Central memory CD8-positive, alpha-beta T cell (primary cell): ENCODE measurements around the gene DIAPH3.

Source experiments
- ATAC-seq: fragments of 150-1000 bp; cut with Tn5 transposase; replicated peaks from 2 replicates; pipeline ENCODE4 v1.10.0; 2022; ENCODE audit warnings: mild to moderate bottlenecking, moderate FRiP score, moderate number of reproducible peaks; ENCODE audit not compliant: poor library complexity, severe bottlenecking; ENCODE audit errors: extremely low read depth
- DNase-seq, 2 donors: peaks; one replicate each; pipeline ENCODE4 v3.0.0; 2021; ENCODE audit warnings: low spot score in 2 of 2
- H3K27ac Mint-ChIP-seq: one replicate; pipeline ENCODE4 v1.8.0; 2022; ENCODE audit warnings: low read depth, mild to moderate bottlenecking, moderate library complexity, mixed read lengths
- H3K27me3 Mint-ChIP-seq: one replicate; pipeline ENCODE4 v1.8.0; 2022; ENCODE audit warnings: mixed read lengths
- H3K36me3 Mint-ChIP-seq: one replicate; pipeline ENCODE4 v1.8.0; 2022; ENCODE audit warnings: mild to moderate bottlenecking, moderate library complexity, mixed read lengths; ENCODE audit not compliant: insufficient read depth
- H3K4me1 Mint-ChIP-seq: one replicate; pipeline ENCODE4 v1.8.0; 2022; ENCODE audit warnings: mixed read lengths
- H3K4me3 Mint-ChIP-seq: one replicate; pipeline ENCODE4 v1.8.0; 2022; ENCODE audit warnings: mild to moderate bottlenecking, moderate library complexity, mixed read lengths
- H3K9me3 Mint-ChIP-seq: one replicate; pipeline ENCODE4 v1.8.0; 2022; ENCODE audit warnings: mixed read lengths

The DIAPH3 gene

GRCh38 chr13:59686798-59687394 lies 476.8 kb downstream of the DIAPH3 start:
- DNase-seq (no peak), ATAC-seq (no peak)
- H3K27ac Mint-ChIP-seq: no peak overlapping the region
- no peaks in the 10 kb centered on the region for H3K36me3 Mint-ChIP-seq
- no peaks in the 10 kb centered on the region for H3K27me3 Mint-ChIP-seq
- H3K4me1 Mint-ChIP-seq: no peaks in the 10 kb centered on the region
- H3K9me3 Mint-ChIP-seq: no peaks in the 10 kb centered on the region
- no peak overlapping the region for H3K4me3 Mint-ChIP-seq

- Mint-ChIP-seq H3K27ac (no peak overlapping the region), H3K4me1 (no peaks in the 10 kb centered on the region), H3K9me3 (no peaks in the 10 kb centered on the region), H3K27me3 (no peaks in the 10 kb centered on the region), H3K4me3 (no peak overlapping the region), H3K36me3 (no peaks in the 10 kb centered on the region)
- no peak for ATAC-seq
- no peak for DNase-seq
These were observed 479.6 kb downstream of the DIAPH3 start for GRCh38 chr13:59684105-59684504.

- no peak for ATAC-seq
- no peaks in the 10 kb centered on the region for H3K36me3 Mint-ChIP-seq
- no peaks in the 10 kb centered on the region for H3K4me1 Mint-ChIP-seq
- H3K27ac Mint-ChIP-seq: no peak overlapping the region
- H3K9me3 Mint-ChIP-seq: no peaks in the 10 kb centered on the region
- no peak for DNase-seq
- no peaks in the 10 kb centered on the region for H3K27me3 Mint-ChIP-seq
- no peak overlapping the region for H3K4me3 Mint-ChIP-seq
These were observed 482.0 kb downstream of the DIAPH3 start for GRCh38 chr13:59681636-59682311.

- Mint-ChIP-seq H3K36me3 (no peaks in the 10 kb centered on the region), H3K27ac (no peak overlapping the region), H3K27me3 (no peaks in the 10 kb centered on the region), H3K4me1 (no peaks in the 10 kb centered on the region), H3K9me3 (no peaks in the 10 kb centered on the region), H3K4me3 (no peak overlapping the region)
- no peak for DNase-seq
- no peak for ATAC-seq
These were observed 483.2 kb downstream of the DIAPH3 start for GRCh38 chr13:59680429-59681024.

DNA sequence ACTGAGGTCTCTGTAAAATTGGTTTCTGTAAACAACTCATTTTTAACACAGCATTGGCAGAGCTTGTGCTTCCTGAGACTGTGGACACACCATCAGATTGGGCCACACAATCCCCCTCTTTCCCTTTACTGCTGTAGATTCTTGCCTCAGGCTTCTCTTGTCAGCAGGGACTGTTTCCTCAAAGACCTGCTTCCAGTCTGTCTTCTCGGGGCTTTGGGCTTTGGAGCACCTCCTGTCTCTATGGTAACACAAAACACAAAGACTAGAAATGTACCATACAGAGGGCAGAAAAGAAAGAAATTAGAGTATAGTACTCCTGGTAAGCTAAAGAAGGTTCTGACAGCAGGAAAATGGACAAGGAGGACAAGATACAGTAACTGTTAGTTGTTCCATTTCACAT lies 484.5 kb downstream of the DIAPH3 start:
- Mint-ChIP-seq H3K4me1 (no peaks in the 10 kb centered on the region), H3K27ac (no peak overlapping the region), H3K4me3 (no peak overlapping the region), H3K27me3 (no peaks in the 10 kb centered on the region), H3K36me3 (no peaks in the 10 kb centered on the region), H3K9me3 (no peaks in the 10 kb centered on the region)
- DNase-seq: no peak
- no peak for ATAC-seq

DNA sequence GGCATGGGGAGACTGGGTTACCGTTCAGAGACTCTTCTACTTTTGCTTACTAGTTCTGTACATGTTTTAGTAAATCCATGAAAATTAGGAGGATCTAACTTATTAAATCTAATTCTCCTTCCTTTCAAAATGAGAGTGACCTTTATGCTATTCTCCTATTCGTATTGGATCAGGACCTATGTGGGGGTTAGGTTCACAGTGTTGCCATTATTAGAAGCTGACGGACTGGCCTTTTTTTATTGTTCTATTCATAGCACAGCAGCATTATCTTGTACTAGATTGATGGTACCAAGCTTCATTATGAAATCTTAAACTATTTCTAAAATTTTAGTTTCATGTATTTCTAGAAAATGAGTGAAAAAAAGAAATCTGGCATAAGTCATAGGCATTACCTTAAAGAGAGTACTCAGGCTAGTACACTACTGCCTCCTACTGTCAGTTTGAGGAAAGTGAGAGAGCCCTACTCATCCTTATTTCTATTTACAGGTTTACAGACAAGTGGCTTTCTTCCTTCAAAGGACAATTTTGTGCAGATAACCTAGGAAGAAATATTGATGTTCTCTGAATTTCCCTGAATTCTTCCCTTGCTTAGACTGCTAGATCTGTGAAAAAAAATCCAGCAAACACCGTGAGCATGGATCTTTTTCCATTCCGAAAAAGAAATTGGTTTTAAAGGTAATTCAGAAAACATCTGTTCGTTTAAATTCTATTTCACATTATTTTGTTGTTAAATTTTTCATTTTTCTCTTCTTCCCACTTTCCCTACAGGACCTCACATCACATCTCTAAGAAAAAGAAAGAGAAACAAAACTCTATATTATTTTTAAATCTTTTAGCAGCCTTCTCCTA lies 485.5 kb downstream of the DIAPH3 start:
- Mint-ChIP-seq H3K4me1 (no peaks in the 10 kb centered on the region), H3K27me3 (no peaks in the 10 kb centered on the region), H3K9me3 (no peaks in the 10 kb centered on the region), H3K4me3 (no peak overlapping the region), H3K27ac (no peak overlapping the region), H3K36me3 (no peaks in the 10 kb centered on the region)
- DNase-seq: no peak
- peak; percentile 32 for ATAC-seq

GRCh38 chr13:59677430-59677829 lies 486.3 kb downstream of the DIAPH3 start:
- no peak overlapping the region for H3K4me3 Mint-ChIP-seq
- H3K27ac Mint-ChIP-seq: no peak overlapping the region
- H3K9me3 Mint-ChIP-seq: no peaks in the 10 kb centered on the region
- no peak for DNase-seq
- no peak for ATAC-seq
- no peaks in the 10 kb centered on the region for H3K27me3 Mint-ChIP-seq
- H3K36me3 Mint-ChIP-seq: no peaks in the 10 kb centered on the region
- H3K4me1 Mint-ChIP-seq: no peaks in the 10 kb centered on the region

DNA sequence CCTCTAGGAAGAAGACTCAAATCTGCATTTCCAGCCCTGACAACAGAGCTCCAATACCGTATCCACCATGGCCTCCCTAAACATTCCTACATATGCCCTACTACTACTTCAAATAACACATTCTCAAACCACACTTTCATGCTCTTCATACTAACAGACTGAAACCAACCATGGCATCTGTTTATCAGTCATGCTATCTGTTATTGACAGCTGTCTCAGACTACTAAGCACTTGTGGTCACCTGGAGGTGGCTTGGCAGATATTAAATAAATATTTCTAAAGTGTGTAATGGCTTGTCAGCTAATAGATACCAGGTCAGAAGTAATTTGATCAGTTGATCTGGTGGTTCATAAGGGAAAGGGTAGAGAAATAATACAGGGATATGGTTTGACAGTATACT lies 489.1 kb downstream of the DIAPH3 start:
- no peak overlapping the region for H3K27ac Mint-ChIP-seq
- H3K4me3 Mint-ChIP-seq: no peak overlapping the region
- no peaks in the 10 kb centered on the region for H3K9me3 Mint-ChIP-seq
- ATAC-seq (no peak), DNase-seq (no peak)
- no peaks in the 10 kb centered on the region for H3K36me3 Mint-ChIP-seq
- H3K27me3 Mint-ChIP-seq: no peaks in the 10 kb centered on the region
- H3K4me1 Mint-ChIP-seq: no peaks in the 10 kb centered on the region

- no peaks in the 10 kb centered on the region for H3K36me3 Mint-ChIP-seq
- DNase-seq (no peak), ATAC-seq (no peak)
- no peaks in the 10 kb centered on the region for H3K4me1 Mint-ChIP-seq
- no peak overlapping the region for H3K27ac Mint-ChIP-seq
- no peaks in the 10 kb centered on the region for H3K27me3 Mint-ChIP-seq
- H3K9me3 Mint-ChIP-seq: no peaks in the 10 kb centered on the region
- H3K4me3 Mint-ChIP-seq: no peak overlapping the region
These were observed 490.4 kb downstream of the DIAPH3 start for GRCh38 chr13:59673286-59673685.

GRCh38 chr13:59672445-59672844 lies 491.3 kb downstream of the DIAPH3 start:
- ATAC-seq (no peak), DNase-seq (no peak)
- H3K36me3 Mint-ChIP-seq: no peaks in the 10 kb centered on the region
- H3K4me3 Mint-ChIP-seq: no peak overlapping the region
- no peaks in the 10 kb centered on the region for H3K9me3 Mint-ChIP-seq
- no peaks in the 10 kb centered on the region for H3K27me3 Mint-ChIP-seq
- no peaks in the 10 kb centered on the region for H3K4me1 Mint-ChIP-seq
- no peak overlapping the region for H3K27ac Mint-ChIP-seq

GRCh38 chr13:59671881-59672280 lies 491.8 kb downstream of the DIAPH3 start:
- no peaks in the 10 kb centered on the region for H3K27me3 Mint-ChIP-seq
- H3K9me3 Mint-ChIP-seq: no peaks in the 10 kb centered on the region
- no peaks in the 10 kb centered on the region for H3K4me1 Mint-ChIP-seq
- no peak overlapping the region for H3K4me3 Mint-ChIP-seq
- no peaks in the 10 kb centered on the region for H3K36me3 Mint-ChIP-seq
- H3K27ac Mint-ChIP-seq: no peak overlapping the region
- ATAC-seq: no peak
- DNase-seq: no peak

DNA sequence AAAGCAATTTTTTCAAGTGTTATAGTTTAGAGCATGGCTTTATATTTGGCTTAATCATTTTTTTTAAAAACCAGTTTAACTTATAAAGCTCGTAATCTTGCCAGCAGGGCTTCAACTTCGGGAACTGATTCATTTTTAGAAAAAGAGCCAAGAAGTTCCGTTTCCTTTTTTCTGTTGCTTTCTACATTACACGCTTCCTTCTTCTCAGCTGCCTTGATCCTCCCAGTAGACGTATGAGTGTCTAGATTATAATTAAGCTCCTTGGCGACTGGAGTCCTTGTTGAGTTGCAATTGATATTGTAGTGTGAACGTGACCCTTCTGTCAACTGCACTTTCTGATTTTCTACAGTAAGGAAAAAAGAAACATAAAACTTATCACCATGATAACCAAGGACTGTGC lies 497.2 kb downstream of the DIAPH3 start:
- ATAC-seq (no peak), DNase-seq (no peak)
- H3K4me3 Mint-ChIP-seq: no peak overlapping the region
- H3K27ac Mint-ChIP-seq: no peak overlapping the region
- H3K36me3 Mint-ChIP-seq: no peaks in the 10 kb centered on the region
- H3K9me3 Mint-ChIP-seq: no peaks in the 10 kb centered on the region
- H3K4me1 Mint-ChIP-seq: no peaks in the 10 kb centered on the region
- H3K27me3 Mint-ChIP-seq: no peaks in the 10 kb centered on the region
